DOHH2 (cell line): ENCODE data around the gene LMTK2.

Source experiments
- H3F3A ChIP-seq: fragments of 200-600 bp; sonication (generic), shearing (Covaris generic); 2 replicates; pipeline ENCODE4 v1.6.0; 2016; ENCODE audit warnings: antibody characterized with exemption, mild to moderate bottlenecking; ENCODE audit not compliant: control insufficient read depth, insufficient read depth
- H3K27ac ChIP-seq: fragments of 200-600 bp; sonication (generic); 2 replicates; pipeline ENCODE4 v1.5.1; 2014; ENCODE audit warnings: low read depth, mild to moderate bottlenecking, low read length, moderate library complexity
- H3K27me3 ChIP-seq: fragments of 200-600 bp; sonication (generic); 2 replicates; pipeline ENCODE4 v1.6.1; 2014; ENCODE audit warnings: mild to moderate bottlenecking, low read length, mixed read lengths; ENCODE audit not compliant: control insufficient read depth
- H3K36me3 ChIP-seq: fragments of 200-600 bp; sonication (generic); 2 replicates; pipeline ENCODE4 v1.6.1; 2014; ENCODE audit warnings: mild to moderate bottlenecking, low read length, moderate library complexity, mixed read lengths; ENCODE audit not compliant: control insufficient read depth
- H3K4me1 ChIP-seq: fragments of 200-600 bp; sonication (generic); 2 replicates; pipeline ENCODE4 v1.6.1; 2014; ENCODE audit warnings: mild to moderate bottlenecking, low read length, mixed read lengths; ENCODE audit not compliant: control insufficient read depth
- H3K4me2 ChIP-seq: fragments of 200-600 bp; sonication (generic); 2 replicates; pipeline ENCODE4 v1.6.0; 2014; ENCODE audit warnings: mild to moderate bottlenecking, low read length, moderate library complexity
- H3K4me3 ChIP-seq: fragments of 200-600 bp; sonication (generic); 2 replicates; pipeline ENCODE4 v1.5.1; 2014; ENCODE audit warnings: mild to moderate bottlenecking, low read length, mixed read lengths
- H3K79me2 ChIP-seq: fragments of 200-600 bp; sonication (generic); 2 replicates; pipeline ENCODE4 v1.6.1; 2014; ENCODE audit warnings: mild to moderate bottlenecking, low read length, mixed read lengths; ENCODE audit not compliant: control insufficient read depth
- H3K9me2 ChIP-seq: fragments of 200-600 bp; sonication (generic); replicated peaks from 2 replicates; pipeline ENCODE4 v1.6.1; 2014; ENCODE audit warnings: mild to moderate bottlenecking, low read length, mixed read lengths; ENCODE audit not compliant: control insufficient read depth
- H3K9me3 ChIP-seq: fragments of 200-600 bp; sonication (generic); 2 replicates; pipeline ENCODE4 v1.6.1; 2014; ENCODE audit warnings: antibody characterized with exemption, low read length, mixed read lengths; ENCODE audit not compliant: control insufficient read depth, insufficient read depth
- H4K20me1 ChIP-seq: fragments of 200-600 bp; sonication (generic); 2 replicates; pipeline ENCODE4 v1.6.0; 2014; ENCODE audit warnings: low read depth, mild to moderate bottlenecking, antibody characterized with exemption, low read length, moderate library complexity; ENCODE audit not compliant: control insufficient read depth, insufficient read depth
- EZH2phosphoT487 ChIP-seq: fragments of 200-600 bp; sonication (generic); IDR thresholded peaks from 2 replicates; pipeline ENCODE4 v1.6.1; 2017; ENCODE audit warnings: borderline replicate concordance, mild to moderate bottlenecking, antibody characterized with exemption, low read length, moderate library complexity, mixed read lengths
- TF ChIP-seq, protein P1 (sequence below): fragments of 200-600 bp; sonication (generic); IDR thresholded peaks from one replicate; pipeline ENCODE4 v1.5.1; 2014; ENCODE audit warnings: antibody characterized with exemption, mild to moderate bottlenecking, low read depth, low read length; ENCODE audit not compliant: poor library complexity, severe bottlenecking

LMTK2 gene

DNA sequence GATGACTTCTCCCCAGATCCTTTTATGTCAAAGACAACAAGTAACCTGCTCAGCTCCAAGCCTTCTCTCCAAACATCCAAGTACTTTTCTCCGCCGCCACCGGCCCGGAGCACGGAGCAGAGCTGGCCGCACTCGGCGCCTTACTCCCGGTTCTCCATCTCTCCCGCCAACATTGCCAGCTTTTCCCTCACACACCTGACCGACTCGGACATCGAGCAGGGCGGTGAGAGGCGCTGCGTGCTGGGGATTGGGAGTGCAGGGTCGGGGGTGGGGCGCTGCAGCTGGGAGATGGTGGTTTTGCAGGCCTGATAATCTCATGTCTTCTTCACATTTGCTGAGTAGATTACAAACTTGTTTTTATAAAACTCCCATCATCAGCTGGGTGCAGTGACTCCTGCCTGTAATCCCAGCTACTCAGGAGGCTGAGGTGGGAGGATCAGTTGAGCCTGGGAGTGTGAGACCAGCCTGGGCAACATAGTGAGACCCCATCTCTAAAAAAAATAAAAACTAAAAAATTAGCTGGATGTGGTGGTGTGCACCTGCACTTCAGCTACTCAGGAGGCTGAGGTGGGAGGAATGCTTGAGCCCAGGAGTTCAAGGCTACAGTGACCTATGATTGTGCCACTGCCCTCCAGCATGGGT, 97.4 kb downstream of the LMTK2 start:
- Histone ChIP-seq H3K27ac (no peak overlapping the region), H3K4me1 (peaks cover 49% of the 10 kb centered on the region), H3K9me2 (no peaks in the 10 kb centered on the region), H3K27me3 (peaks cover 27% of the 10 kb centered on the region), H3K79me2 (peaks cover 3% of the 10 kb centered on the region), H3K36me3 (peaks cover 10% of the 10 kb centered on the region), H3F3A (peaks cover 32% of the 10 kb centered on the region), H4K20me1 (peaks cover 59% of the 10 kb centered on the region), H3K4me3 (no peak overlapping the region), H3K9me3 (no peaks in the 10 kb centered on the region), H3K4me2 (no peak overlapping the region)
- TF ChIP-seq EZH2phosphoT487 = no peak
- TF ChIP-seq, protein P1, sequence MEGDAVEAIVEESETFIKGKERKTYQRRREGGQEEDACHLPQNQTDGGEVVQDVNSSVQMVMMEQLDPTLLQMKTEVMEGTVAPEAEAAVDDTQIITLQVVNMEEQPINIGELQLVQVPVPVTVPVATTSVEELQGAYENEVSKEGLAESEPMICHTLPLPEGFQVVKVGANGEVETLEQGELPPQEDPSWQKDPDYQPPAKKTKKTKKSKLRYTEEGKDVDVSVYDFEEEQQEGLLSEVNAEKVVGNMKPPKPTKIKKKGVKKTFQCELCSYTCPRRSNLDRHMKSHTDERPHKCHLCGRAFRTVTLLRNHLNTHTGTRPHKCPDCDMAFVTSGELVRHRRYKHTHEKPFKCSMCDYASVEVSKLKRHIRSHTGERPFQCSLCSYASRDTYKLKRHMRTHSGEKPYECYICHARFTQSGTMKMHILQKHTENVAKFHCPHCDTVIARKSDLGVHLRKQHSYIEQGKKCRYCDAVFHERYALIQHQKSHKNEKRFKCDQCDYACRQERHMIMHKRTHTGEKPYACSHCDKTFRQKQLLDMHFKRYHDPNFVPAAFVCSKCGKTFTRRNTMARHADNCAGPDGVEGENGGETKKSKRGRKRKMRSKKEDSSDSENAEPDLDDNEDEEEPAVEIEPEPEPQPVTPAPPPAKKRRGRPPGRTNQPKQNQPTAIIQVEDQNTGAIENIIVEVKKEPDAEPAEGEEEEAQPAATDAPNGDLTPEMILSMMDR = no peak

GRCh38 chr7:98204670-98205069, 98.0 kb downstream of the LMTK2 start:
- Histone ChIP-seq H3K4me3 (no peak overlapping the region), H3K9me3 (no peaks in the 10 kb centered on the region), H3K4me1 (peaks cover 43% of the 10 kb centered on the region), H3K36me3 (peaks cover 10% of the 10 kb centered on the region), H3K9me2 (no peaks in the 10 kb centered on the region), H3K27ac (no peak overlapping the region), H3K4me2 (no peak overlapping the region), H3F3A (peaks cover 29% of the 10 kb centered on the region), H4K20me1 (peaks cover 54% of the 10 kb centered on the region), H3K27me3 (peaks cover 23% of the 10 kb centered on the region), H3K79me2 (peaks cover 3% of the 10 kb centered on the region)
- TF ChIP-seq, protein P1 = no peak
- no peak for TF ChIP-seq EZH2phosphoT487

GRCh38 chr7:98205162-98205845, 98.6 kb downstream of the LMTK2 start:
- H3K4me2 ChIP-seq = no peak overlapping the region
- peaks cover 3% of the 10 kb centered on the region for H3K79me2 ChIP-seq
- H4K20me1 ChIP-seq = peaks cover 50% of the 10 kb centered on the region
- H3K4me3 ChIP-seq = no peak overlapping the region
- H3F3A ChIP-seq = peaks cover 22% of the 10 kb centered on the region
- H3K27ac ChIP-seq = no peak overlapping the region
- peaks cover 37% of the 10 kb centered on the region for H3K4me1 ChIP-seq
- no peaks in the 10 kb centered on the region for H3K9me2 ChIP-seq
- H3K36me3 ChIP-seq = peaks cover 10% of the 10 kb centered on the region
- no peaks in the 10 kb centered on the region for H3K9me3 ChIP-seq
- peaks cover 23% of the 10 kb centered on the region for H3K27me3 ChIP-seq
- TF ChIP-seq, protein P1 = no peak
- TF ChIP-seq EZH2phosphoT487 = no peak
